NT2/D1 (cell line): ENCODE data around the gene CAMK2A.
A peak's percentile ranks its signal among the peaks of the same experiment; 100 is the strongest.

Experiments used
- DNase-seq: peaks from one replicate; pipeline ENCODE4 v3.0.0-alpha.2; 2011; ENCODE audit warnings: low read depth, low spot score
- H3K27me3 ChIP-seq: 2 replicates; pipeline ENCODE4 v1.6.0; 2011; ENCODE audit warnings: mild to moderate bottlenecking; ENCODE audit not compliant: insufficient read length, insufficient read depth
- H3K36me3 ChIP-seq: 2 replicates; pipeline ENCODE4 v1.6.1; 2011; ENCODE audit warnings: mild to moderate bottlenecking, low read length, mixed read lengths; ENCODE audit not compliant: insufficient read depth, insufficient read length
- H3K4me1 ChIP-seq: 2 replicates; pipeline ENCODE4 v1.5.1; 2011; ENCODE audit not compliant: insufficient read depth, insufficient read length
- H3K4me3 ChIP-seq: 2 replicates; pipeline ENCODE4 v1.5.1; 2011; ENCODE audit warnings: low read depth; ENCODE audit not compliant: insufficient read length
- H3K9ac ChIP-seq: 2 replicates; pipeline ENCODE4 v1.6.0; 2011; ENCODE audit warnings: low read depth; ENCODE audit not compliant: insufficient read length
- H3K9me3 ChIP-seq: 2 replicates; pipeline ENCODE4 v1.5.1; 2011; ENCODE audit warnings: mild to moderate bottlenecking, low read length; ENCODE audit not compliant: insufficient read depth
- SUZ12 ChIP-seq: IDR thresholded peaks from 2 replicates; pipeline ENCODE4 v1.6.1; 2011; ENCODE audit not compliant: insufficient read length, insufficient read depth; ENCODE audit errors: extremely low read depth
- YY1 ChIP-seq: IDR thresholded peaks from 2 replicates; pipeline ENCODE4 v1.6.1; 2011; ENCODE audit not compliant: insufficient read length, insufficient read depth
- ZNF274 ChIP-seq: IDR thresholded peaks from 2 replicates; pipeline ENCODE4 v1.6.1; 2011; ENCODE audit warnings: mild to moderate bottlenecking, low read depth, low read length

Gene CAMK2A

DNA sequence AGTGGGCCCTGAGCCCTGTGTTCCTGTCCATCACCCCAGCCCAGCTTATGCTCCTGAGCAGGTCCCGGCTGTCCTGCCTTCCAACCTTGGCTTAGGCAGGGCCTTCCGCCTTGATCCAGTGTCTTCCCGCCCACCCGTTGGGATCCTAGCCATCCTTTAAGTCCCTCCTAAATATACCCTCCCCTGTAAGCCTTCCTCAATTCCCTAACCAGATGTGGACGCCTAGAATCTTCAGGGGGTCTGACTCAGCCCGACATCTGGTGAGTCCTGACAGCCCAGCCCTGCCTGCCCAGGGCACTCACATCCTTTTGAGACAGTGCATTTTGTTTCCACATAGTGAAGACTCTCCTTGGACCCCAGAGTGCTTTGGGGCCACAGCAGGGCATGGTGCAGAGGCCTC is 76.0 kb downstream of the CAMK2A start:
- Histone ChIP-seq H3K4me3 (no peak overlapping the region), H3K9me3 (no peaks in the 10 kb centered on the region), H3K36me3 (no peaks in the 10 kb centered on the region), H3K4me1 (peaks cover 15% of the 10 kb centered on the region), H3K27me3 (peaks cover 19% of the 10 kb centered on the region), H3K9ac (no peak overlapping the region)
- DNase-seq: no peak
- TF ChIP-seq SUZ12 (no peak), ZNF274 (no peak), YY1 (no peak)

DNA sequence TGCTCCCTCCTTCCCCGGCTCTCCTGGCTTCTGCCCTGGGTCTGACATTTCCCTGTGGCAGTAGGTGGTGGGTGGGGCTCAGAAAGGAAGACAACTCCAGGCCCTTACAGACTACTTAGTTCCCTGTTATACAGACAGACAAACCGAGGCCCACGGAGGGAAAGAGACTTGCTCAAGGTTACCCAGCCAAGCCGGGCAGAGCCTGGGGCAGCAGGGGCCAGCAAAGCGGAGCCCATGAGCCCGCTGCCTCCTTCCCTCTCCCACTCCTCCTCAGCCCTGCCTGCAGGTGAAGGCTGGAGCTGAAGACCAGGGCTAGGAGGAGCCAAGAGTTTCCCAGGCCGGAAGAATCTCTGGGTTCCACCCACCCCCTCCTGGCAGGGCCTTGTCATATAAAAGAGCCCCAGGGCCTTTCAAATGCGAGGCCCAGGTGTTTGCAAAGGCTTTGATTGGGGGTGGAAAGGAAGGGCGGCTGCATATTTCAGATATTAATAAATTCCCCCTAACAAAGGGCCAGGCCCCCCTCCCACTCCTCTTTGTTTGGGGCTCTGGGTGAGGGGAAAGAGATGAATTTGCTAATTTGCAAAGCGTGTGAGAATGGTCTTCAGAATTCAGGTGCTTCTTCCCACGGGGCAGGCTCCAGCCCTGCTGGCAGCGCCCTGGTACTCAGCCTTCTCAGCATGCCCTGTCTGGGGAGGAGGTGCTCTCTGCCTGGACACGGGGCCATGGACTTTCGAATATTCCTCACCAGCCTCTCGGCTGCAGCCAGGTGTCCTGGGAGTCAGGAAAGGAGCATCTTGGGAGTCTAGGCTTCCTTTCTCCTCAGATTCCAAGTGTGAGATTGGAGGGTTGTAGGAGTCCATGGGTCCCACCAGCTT is 78.2 kb downstream of the CAMK2A start:
- TF ChIP-seq YY1 (no peak), SUZ12 (no peak), ZNF274 (no peak)
- peak overlapping the region; percentile 47 for H3K9ac ChIP-seq
- peaks cover 18% of the 10 kb centered on the region for H3K4me1 ChIP-seq
- H3K36me3 ChIP-seq: no peaks in the 10 kb centered on the region
- no peaks in the 10 kb centered on the region for H3K9me3 ChIP-seq
- DNase-seq: no peak
- H3K4me3 ChIP-seq: no peak overlapping the region
- peaks cover 3% of the 10 kb centered on the region for H3K27me3 ChIP-seq

DNA sequence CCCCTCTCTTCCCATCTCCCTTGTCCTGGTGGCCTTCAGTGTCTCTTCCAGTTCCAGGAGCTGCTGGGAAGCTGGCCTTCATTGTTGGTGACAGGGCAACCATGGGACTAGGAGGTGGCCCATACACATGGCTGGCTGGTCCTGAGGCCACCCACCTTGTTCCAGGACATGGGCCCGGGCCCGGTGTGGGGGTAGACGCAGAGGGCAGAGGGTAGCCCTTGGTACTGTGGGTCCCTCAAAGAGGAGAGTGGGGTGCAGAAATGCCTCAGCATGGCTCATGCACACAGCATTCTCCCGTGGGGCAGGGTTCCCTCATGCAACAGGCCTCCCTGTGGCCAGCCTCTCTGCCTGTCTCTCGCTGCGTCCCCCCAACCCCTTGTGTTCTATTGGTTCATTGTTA is 78.9 kb downstream of the CAMK2A start:
- Histone ChIP-seq H3K27me3 (peaks cover 3% of the 10 kb centered on the region), H3K9ac (peak overlapping the region; percentile 47), H3K36me3 (no peaks in the 10 kb centered on the region), H3K4me3 (no peak overlapping the region), H3K4me1 (peaks cover 20% of the 10 kb centered on the region), H3K9me3 (no peaks in the 10 kb centered on the region)
- no peak for DNase-seq
- no peak for TF ChIP-seq YY1
- no peak for TF ChIP-seq SUZ12
- no peak for TF ChIP-seq ZNF274

DNA sequence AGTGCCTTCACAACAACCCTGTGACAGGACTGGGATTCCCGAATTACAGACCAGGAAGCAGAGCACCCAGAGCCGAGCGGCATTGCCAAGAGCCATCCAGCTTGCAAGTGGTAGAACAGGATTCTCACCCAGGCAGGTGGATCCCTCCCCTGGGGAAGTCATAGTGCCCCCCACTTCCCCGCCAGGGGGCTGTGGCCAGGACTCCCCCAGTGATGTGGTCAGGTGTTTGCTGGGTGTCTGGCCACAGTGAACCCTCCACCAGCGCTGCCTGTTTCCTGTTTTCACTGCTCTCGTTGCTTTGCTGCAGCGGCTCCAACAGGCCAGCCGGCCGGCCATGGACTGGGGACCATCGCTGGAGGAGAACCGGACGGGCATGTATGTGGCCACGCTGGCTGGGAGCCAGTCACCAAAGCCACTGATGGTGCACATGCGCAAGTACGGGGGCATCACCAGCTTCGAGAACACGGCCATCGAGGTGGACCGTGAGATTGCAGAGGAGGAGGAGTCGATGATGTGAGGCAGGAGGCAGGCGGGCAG is 80.4 kb downstream of the CAMK2A start:
- Histone ChIP-seq H3K4me3 (no peak overlapping the region), H3K4me1 (peaks cover 20% of the 10 kb centered on the region), H3K27me3 (no peaks in the 10 kb centered on the region), H3K9me3 (no peaks in the 10 kb centered on the region), H3K9ac (no peak overlapping the region), H3K36me3 (no peaks in the 10 kb centered on the region)
- TF ChIP-seq ZNF274 (no peak), YY1 (no peak), SUZ12 (no peak)
- no peak for DNase-seq

DNA sequence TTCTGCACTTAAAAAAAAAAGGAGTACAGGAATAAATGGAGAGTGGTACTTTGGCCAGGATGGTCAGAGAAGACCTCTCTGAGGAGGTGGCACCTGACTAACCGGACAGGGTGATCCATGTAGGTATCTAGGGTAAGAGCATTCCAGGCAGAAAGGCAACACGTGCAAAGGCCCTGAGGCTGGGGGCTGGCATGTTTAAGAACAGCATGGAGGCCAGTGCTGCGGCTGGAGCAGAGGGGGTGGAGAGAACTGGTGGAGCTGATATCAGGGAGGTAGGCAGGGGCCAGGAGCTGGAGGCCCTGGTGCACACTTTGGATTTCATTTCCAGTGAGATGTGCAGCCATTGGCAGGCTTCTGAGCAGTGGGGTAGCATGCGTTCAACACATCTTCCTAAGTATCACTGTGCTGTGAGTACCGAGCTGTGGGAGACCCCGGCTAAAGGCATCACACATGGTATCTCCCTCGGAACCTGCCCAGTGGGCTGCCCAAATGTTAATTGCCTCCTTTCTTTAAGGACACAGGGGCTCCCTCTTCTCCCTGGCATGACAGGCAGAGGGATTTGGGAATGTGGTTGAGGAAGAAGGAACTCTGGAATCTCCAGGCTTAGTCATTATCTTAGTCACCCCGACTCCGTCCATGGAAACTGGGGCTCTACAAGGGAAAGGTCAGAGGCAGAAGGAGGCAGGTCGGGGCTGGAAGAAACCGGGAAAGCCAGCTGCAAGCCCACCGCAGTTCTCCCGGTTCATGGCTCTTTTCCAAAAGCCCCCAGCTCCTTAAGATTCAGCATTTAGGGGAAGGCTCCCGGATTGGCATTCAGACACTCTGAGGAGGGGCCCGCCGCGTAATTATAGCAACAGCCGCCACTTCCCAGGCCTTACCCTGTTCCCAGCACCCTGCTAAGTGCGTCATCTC is 81.1 kb downstream of the CAMK2A start:
- Histone ChIP-seq H3K27me3 (no peaks in the 10 kb centered on the region), H3K9ac (no peak overlapping the region), H3K9me3 (no peaks in the 10 kb centered on the region), H3K36me3 (no peaks in the 10 kb centered on the region), H3K4me1 (peaks cover 19% of the 10 kb centered on the region), H3K4me3 (no peak overlapping the region)
- TF ChIP-seq YY1 (no peak), SUZ12 (no peak), ZNF274 (no peak)
- no peak for DNase-seq

DNA sequence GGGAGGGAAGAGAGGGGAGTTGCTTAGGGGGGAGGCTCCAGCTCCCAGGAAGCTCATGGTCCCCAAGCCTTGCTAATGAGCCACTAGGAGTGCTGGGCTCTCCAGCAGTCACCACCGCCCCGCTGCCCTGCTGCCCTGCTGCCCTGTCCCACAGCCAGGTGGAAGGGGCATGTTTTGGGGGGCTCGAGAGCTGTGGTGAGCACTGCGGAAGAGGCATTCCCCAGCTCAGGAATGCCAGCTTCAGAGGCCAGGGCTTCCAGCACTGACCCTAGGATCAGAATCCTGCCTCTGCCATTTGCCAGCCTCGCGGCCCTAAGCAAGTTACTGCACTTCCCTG is 82.8 kb downstream of the CAMK2A start:
- Histone ChIP-seq H3K36me3 (no peaks in the 10 kb centered on the region), H3K9ac (no peak overlapping the region), H3K9me3 (no peaks in the 10 kb centered on the region), H3K4me1 (peaks cover 14% of the 10 kb centered on the region), H3K27me3 (no peaks in the 10 kb centered on the region), H3K4me3 (no peak overlapping the region)
- DNase-seq: no peak
- TF ChIP-seq SUZ12 (no peak), ZNF274 (no peak), YY1 (no peak)
